Measurements from ENCODE around the gene SORCS2.

Gene SORCS2

GRCh38 chr4:7666744-7667143 is 474.4 kb downstream of the SORCS2 start:
- in situ Hi-C loops (cut with MboI; ENCODE audit: low pct_unique_long_range_greater_than_20kb, low sequenced_read_pairs, unreplicated experiment): no loop called here
- DNase-seq (ENCODE audit: low spot score): no peak
- TF ChIP-seq CTCF (IDR thresholded peaks at IDR 0.05; ENCODE audit: extremely low read depth, insufficient read depth, missing control alignments): no peak

GRCh38 chr4:7668271-7668670 is 475.9 kb downstream of the SORCS2 start:
- DNase-seq (ENCODE audit: low spot score): no peak
- TF ChIP-seq CTCF (IDR thresholded peaks at IDR 0.05; ENCODE audit: extremely low read depth, insufficient read depth, missing control alignments): no peak
- in situ Hi-C loops (cut with MboI; ENCODE audit: low pct_unique_long_range_greater_than_20kb, low sequenced_read_pairs, unreplicated experiment): no loop called here

GRCh38 chr4:7668826-7669225 is 476.5 kb downstream of the SORCS2 start:
- no peak for TF ChIP-seq CTCF (IDR thresholded peaks at IDR 0.05; ENCODE audit: extremely low read depth, insufficient read depth, missing control alignments)
- no peak for DNase-seq (ENCODE audit: low spot score)
- in situ Hi-C loops (cut with MboI; ENCODE audit: low pct_unique_long_range_greater_than_20kb, low sequenced_read_pairs, unreplicated experiment): no loop called here

- TF ChIP-seq CTCF (IDR thresholded peaks at IDR 0.05; ENCODE audit: extremely low read depth, insufficient read depth, missing control alignments): no peak
- DNase-seq (ENCODE audit: low spot score): no peak
- in situ Hi-C loops (cut with MboI; ENCODE audit: low pct_unique_long_range_greater_than_20kb, low sequenced_read_pairs, unreplicated experiment): no loop called here
These were observed 480.3 kb downstream of the SORCS2 start for GRCh38 chr4:7672601-7673000.

- DNase-seq (ENCODE audit: low spot score): no peak
- TF ChIP-seq CTCF (IDR thresholded peaks at IDR 0.05; ENCODE audit: extremely low read depth, insufficient read depth, missing control alignments): no peak
- in situ Hi-C loops (cut with MboI; ENCODE audit: low pct_unique_long_range_greater_than_20kb, low sequenced_read_pairs, unreplicated experiment): no loop called here
These were observed 480.8 kb downstream of the SORCS2 start for GRCh38 chr4:7673121-7673520.

GRCh38 chr4:7674706-7675105 is 482.4 kb downstream of the SORCS2 start:
- DNase-seq (ENCODE audit: low spot score): no peak
- no peak for TF ChIP-seq CTCF (IDR thresholded peaks at IDR 0.05; ENCODE audit: extremely low read depth, insufficient read depth, missing control alignments)
- in situ Hi-C loops (cut with MboI; ENCODE audit: low pct_unique_long_range_greater_than_20kb, low sequenced_read_pairs, unreplicated experiment): no loop called here

GRCh38 chr4:7675136-7675535 is 482.8 kb downstream of the SORCS2 start:
- TF ChIP-seq CTCF (IDR thresholded peaks at IDR 0.05; ENCODE audit: extremely low read depth, insufficient read depth, missing control alignments): no peak
- in situ Hi-C loops (cut with MboI; ENCODE audit: low pct_unique_long_range_greater_than_20kb, low sequenced_read_pairs, unreplicated experiment): no loop called here
- no peak for DNase-seq (ENCODE audit: low spot score)
